ENCODE measurements around the gene VASN. TPM values are rescaled to one million over a fixed set of nuclear protein-coding genes. Genes with fewer than 3 reads are reported as not detected.
A peak's percentile ranks its signal among the peaks of the same experiment; 100 is the strongest.

Gene VASN
- total and polyA plus RNA-seq, 9 of the 15 experiments (the other 6 are each of a cell fraction or from before 2014, with no cell fraction given): 0.01 to 2.5 (median 0.41) TPM; not detected in 1

- no peak for TF ChIP-seq CREB1 (IDR thresholded peaks at IDR 0.05)
- TF ChIP-seq CREB1 (CRISPR knock-in tag; IDR thresholded peaks at IDR 0.05): peak; percentile 31; the same call in 1 of the 2 replicates
- no peak for TF ChIP-seq ZNF431 (CRISPR knock-in tag; IDR thresholded peaks at IDR 0.05)
- TF ChIP-seq ZBTB2 (IDR thresholded peaks at IDR 0.05): peak; percentile 93
- TF ChIP-seq ZFP30 (CRISPR knock-in tag; IDR thresholded peaks at IDR 0.05; ENCODE audit: borderline replicate concordance): no peak
- no peak for TF ChIP-seq ZNF134 (CRISPR knock-in tag; conservative IDR thresholded peaks at IDR 0.05)
- peak; percentile 61 for TF ChIP-seq TFAP4 (CRISPR knock-in tag; IDR thresholded peaks at IDR 0.05; ENCODE audit: borderline replicate concordance)
- no peak for TF ChIP-seq HMG20A (CRISPR knock-in tag; conservative IDR thresholded peaks at IDR 0.05)
- TF ChIP-seq ZBTB12 (CRISPR knock-in tag; IDR thresholded peaks at IDR 0.05): no peak
- TF ChIP-seq ESRRA (IDR thresholded peaks at IDR 0.05; ENCODE audit: borderline replicate concordance, low read depth): peak; percentile 38; the same call in 1 of the 2 replicates
- TF ChIP-seq CTCFL (IDR thresholded peaks at IDR 0.05; ENCODE audit: borderline replicate concordance, insufficient read depth, low read depth, low read length, poor library complexity, severe bottlenecking): peak; percentile 10
- no peak for TF ChIP-seq TAL1 (IDR thresholded peaks at IDR 0.05)
- TF ChIP-seq ZNF12 (CRISPR knock-in tag; IDR thresholded peaks at IDR 0.05): no peak
- no peak for TF ChIP-seq GTF2E2 (tag; IDR thresholded peaks at IDR 0.05)
- no peak for TF ChIP-seq ZNF592 (IDR thresholded peaks at IDR 0.05)
- TF ChIP-seq ZNF699 (CRISPR knock-in tag; IDR thresholded peaks at IDR 0.05; ENCODE audit: insufficient replicate concordance): no peak
- TF ChIP-seq NRF1 (conservative IDR thresholded peaks at IDR 0.05 in 1 of 2, IDR thresholded peaks at IDR 0.05 in 1 of 2): peak; percentile 97
These were observed 20.6 kb upstream of the VASN start, which contains the start of gene PAM16 (continued) for GRCh38 chr16:4350787-4351659.

Data from K562 (cell line).